ENCODE results near the gene TMEM117. TPM values are rescaled to one million over a fixed set of nuclear protein-coding genes. Genes with fewer than 3 reads are reported as not detected.

Gene TMEM117
- total RNA-seq, 4 donors from 2014 or later: 16.9 to 24.9 (median 21.1) TPM

DNA sequence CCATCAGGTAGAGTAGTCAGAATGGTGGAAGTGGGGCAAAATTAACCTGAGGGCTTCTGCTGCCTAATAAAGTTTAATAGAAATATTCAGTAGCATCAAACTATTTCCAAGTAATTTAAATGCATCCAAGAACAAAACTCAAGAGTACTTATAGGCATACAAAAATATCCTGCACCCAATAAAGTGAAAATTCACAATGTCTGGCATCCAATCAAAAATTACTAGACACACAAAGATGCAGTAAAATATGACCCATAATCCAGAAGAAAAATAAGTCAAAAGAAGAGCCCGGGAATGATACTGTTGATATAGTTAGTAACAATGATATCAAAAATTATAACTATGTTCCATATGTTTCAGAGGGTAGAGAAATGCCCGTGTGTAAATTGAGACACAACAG, 95.3 kb downstream of the TMEM117 start:
- Histone ChIP-seq H3K27me3 (no peaks in the 10 kb centered on the region), H3K9me3 (peaks cover 0 to 24% (median 7%) of the 10 kb centered on the region in 4 donors), H3K36me3 (peaks cover 0 to 27% (median 0%) of the 10 kb centered on the region in 3 donors), H3K4me3 (no peak overlapping the region), H3K4me1 (no peaks in the 10 kb centered on the region), H3K27ac (no peak overlapping the region)
- 94 to 99% methylated on average over 2 of the region's 2 CpGs for WGBS, 2 donors
- no peak for DNase-seq (ENCODE audit: low spot score in 2 of 2)
- TF ChIP-seq POLR2A (IDR thresholded peaks at IDR 0.05): no peak
- TF ChIP-seq CTCF (IDR thresholded peaks at IDR 0.05): no peak
- no peak for TF ChIP-seq EP300 (IDR thresholded peaks at IDR 0.05)

DNA sequence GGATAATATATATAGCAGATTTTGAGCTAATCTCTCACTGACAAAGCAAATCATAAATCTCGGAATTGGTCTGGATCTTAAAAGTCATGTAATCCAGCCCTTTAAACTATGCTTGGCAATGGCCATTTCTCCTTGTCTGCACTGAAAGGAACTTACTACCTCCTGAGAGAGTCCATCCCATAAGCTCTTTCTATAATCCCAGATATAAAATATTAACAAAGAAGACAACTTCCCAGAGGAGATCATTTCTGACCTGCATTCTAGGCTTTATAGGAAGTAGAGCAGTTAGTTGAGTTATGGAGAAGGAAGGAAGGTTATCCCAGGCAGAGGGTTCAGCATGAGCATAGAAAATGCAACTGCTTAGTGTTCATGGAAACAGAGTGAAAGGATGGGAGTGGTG, 99.7 kb downstream of the TMEM117 start:
- Histone ChIP-seq H3K27me3 (no peaks in the 10 kb centered on the region), H3K4me3 (no peak overlapping the region), H3K36me3 (peaks cover 0 to 24% (median 0%) of the 10 kb centered on the region in 3 donors), H3K9me3 (peaks cover 0 to 17% (median 7%) of the 10 kb centered on the region in 4 donors), H3K27ac (no peak overlapping the region), H3K4me1 (no peaks in the 10 kb centered on the region)
- no peak for TF ChIP-seq CTCF (IDR thresholded peaks at IDR 0.05)
- TF ChIP-seq POLR2A (IDR thresholded peaks at IDR 0.05): no peak
- no peak for TF ChIP-seq EP300 (IDR thresholded peaks at IDR 0.05)
- DNase-seq (ENCODE audit: low spot score in 2 of 2): no peak
- WGBS, 2 donors: 87 to 91% methylated on average over 1 of the region's 1 CpG

- WGBS, 2 donors: 22 to 52% methylated on average over 2 of the region's 2 CpGs
- no peak overlapping the region for H3K4me3 ChIP-seq
- no peak for DNase-seq (ENCODE audit: low spot score in 2 of 2)
- H3K27ac ChIP-seq: no peak overlapping the region
- no peaks in the 10 kb centered on the region for H3K4me1 ChIP-seq
- TF ChIP-seq CTCF (IDR thresholded peaks at IDR 0.05) (peak in 1 of 5 experiments; percentile 25), POLR2A (IDR thresholded peaks at IDR 0.05) (no peak)
- H3K36me3 ChIP-seq: peaks cover 0 to 8% (median 0%) of the 10 kb centered on the region in 3 donors
- H3K9me3 ChIP-seq: no peaks in the 10 kb centered on the region
- H3K27me3 ChIP-seq: no peaks in the 10 kb centered on the region
Measured at GRCh38 chr12:43937947-43938346, 102.1 kb downstream of the TMEM117 start.

DNA sequence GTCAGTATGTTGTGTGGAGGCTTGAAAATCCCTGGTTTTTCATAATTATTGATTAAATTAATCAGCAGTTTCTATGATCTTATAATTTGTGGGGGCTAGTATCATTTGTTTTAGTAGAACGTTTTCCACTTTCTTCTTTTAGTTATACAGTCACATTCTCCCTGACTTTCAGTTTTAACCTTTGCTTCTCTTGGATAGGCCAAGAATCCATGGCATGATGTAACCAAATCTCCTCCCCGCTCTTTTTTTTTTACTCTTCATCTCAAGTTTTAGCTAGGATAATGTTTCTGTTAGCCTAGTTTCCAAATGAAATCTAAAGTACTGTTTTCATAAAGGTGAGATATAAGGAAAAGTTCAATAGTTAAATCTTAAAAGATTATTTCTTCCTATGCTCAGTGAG, 106.5 kb downstream of the TMEM117 start:
- Histone ChIP-seq H3K9me3 (no peaks in the 10 kb centered on the region), H3K4me3 (no peak overlapping the region), H3K4me1 (no peaks in the 10 kb centered on the region), H3K27ac (no peak overlapping the region), H3K27me3 (no peaks in the 10 kb centered on the region), H3K36me3 (peaks cover 0 to 22% (median 0%) of the 10 kb centered on the region in 3 donors)
- no peak for DNase-seq (ENCODE audit: low spot score in 2 of 2)
- TF ChIP-seq POLR2A (IDR thresholded peaks at IDR 0.05): no peak
- no peak for TF ChIP-seq EP300 (IDR thresholded peaks at IDR 0.05)
- no peak for TF ChIP-seq CTCF (IDR thresholded peaks at IDR 0.05)
- WGBS, 2 donors: 50 to 62% methylated on average over 2 of the region's 2 CpGs

- Histone ChIP-seq H3K27me3 (no peaks in the 10 kb centered on the region), H3K36me3 (peaks cover 0 to 39% (median 0%) of the 10 kb centered on the region in 3 donors), H3K9me3 (no peaks in the 10 kb centered on the region), H3K4me3 (no peak overlapping the region), H3K4me1 (no peaks in the 10 kb centered on the region), H3K27ac (no peak overlapping the region)
- TF ChIP-seq EP300 (IDR thresholded peaks at IDR 0.05) (no peak), CTCF (IDR thresholded peaks at IDR 0.05) (no peak), POLR2A (IDR thresholded peaks at IDR 0.05) (no peak)
- WGBS, 2 donors: 65 to 66% methylated on average over 1 of the region's 1 CpG
- no peak for DNase-seq (ENCODE audit: low spot score in 2 of 2)
Measured at GRCh38 chr12:43945983-43946382, 110.1 kb downstream of the TMEM117 start.

Data from tibial nerve (tissue), 4 donors.